A673 (cell line): ENCODE results near the gene MYRF. TPM values are rescaled to one million over a fixed set of nuclear protein-coding genes. Genes with fewer than 3 reads are reported as not detected.

Experiments
- BruUV-seq: library from RNA; stranded (reverse); fragments of 400-500 nt; replicated peaks from 2 replicates; lab custom pipeline; 2021; lab: Mats Ljungman, UMichigan
- CTCF ChIA-PET: fragments of 300-600 bp; sonication (Branson Sonifier 250); formaldehyde crosslinking; loops from one replicate; lab custom pipeline; 2022; ENCODE audit warnings: antibody characterized with exemption; lab: Charles Lee
- POLR2A ChIA-PET: fragments of 300-600 bp; sonication (Branson Sonifier 250); formaldehyde crosslinking; loops from one replicate; lab custom pipeline; 2022; ENCODE audit warnings: antibody characterized with exemption; ENCODE audit not compliant: low non-redundant PET; lab: Charles Lee
- DNase-seq: peaks from one replicate; pipeline ENCODE4 v3.0.0-alpha.2; 2015; ENCODE audit warnings: low spot score
- H3K27ac ChIP-seq: fragments of 200-600 bp; sonication (generic); 2 replicates; pipeline ENCODE4 v1.5.1; 2016; ENCODE audit warnings: mixed run types, low read depth, mild to moderate bottlenecking, mixed read lengths, antibody characterized with exemption, low read length; ENCODE audit not compliant: poor library complexity, severe bottlenecking
- H3K27me3 ChIP-seq: fragments of 200-600 bp; sonication (generic); replicated peaks from 2 replicates; pipeline ENCODE4 v1.6.1; 2017; ENCODE audit warnings: mixed run types, low read depth, mild to moderate bottlenecking, mixed read lengths, antibody characterized with exemption, low read length; ENCODE audit not compliant: insufficient read depth, poor library complexity
- H3K36me3 ChIP-seq: fragments of 200-600 bp; sonication (generic); 2 replicates; pipeline ENCODE4 v1.6.1; 2016; ENCODE audit warnings: mixed run types, mild to moderate bottlenecking, mixed read lengths, antibody characterized with exemption, low read length; ENCODE audit not compliant: insufficient read depth, poor library complexity, severe bottlenecking
- H3K4me1 ChIP-seq: fragments of 200-600 bp; sonication (generic); 2 replicates; pipeline ENCODE4 v1.6.1; 2017; ENCODE audit warnings: mixed run types, mild to moderate bottlenecking, mixed read lengths, antibody characterized with exemption, low read length; ENCODE audit not compliant: insufficient read depth, poor library complexity, severe bottlenecking
- H3K4me3 ChIP-seq: fragments of 200-600 bp; sonication (generic); 2 replicates; pipeline ENCODE4 v1.5.1; 2016; ENCODE audit warnings: low read depth, mixed run types, mild to moderate bottlenecking, mixed read lengths, low read length; ENCODE audit not compliant: poor library complexity, severe bottlenecking
- H3K9me3 ChIP-seq: fragments of 200-600 bp; sonication (generic); 2 replicates; pipeline ENCODE4 v1.6.1; 2016; ENCODE audit warnings: mixed run types, low read depth, mild to moderate bottlenecking, mixed read lengths, antibody characterized with exemption, low read length; ENCODE audit not compliant: poor library complexity, severe bottlenecking
- CTCF ChIP-seq: fragments of 300-800, 200-600 bp; sonication (generic); conservative IDR thresholded peaks from 2 replicates; pipeline ENCODE4 v1.5.1; 2017; ENCODE audit warnings: low read depth, mild to moderate bottlenecking, antibody characterized with exemption, low read length, moderate library complexity, mixed read lengths
- EZH2 ChIP-seq: fragments of 200-600 bp; sonication (generic); IDR thresholded peaks from 2 replicates; pipeline ENCODE4 v1.6.1; 2017; ENCODE audit warnings: borderline replicate concordance, low read depth, mild to moderate bottlenecking, mixed read lengths, antibody characterized with exemption, low read length; ENCODE audit not compliant: poor library complexity, severe bottlenecking
- intact Hi-C: fragments of 100-400 bp; cut with micrococcal nuclease; formaldehyde crosslinking; loops from one replicate; pipeline ENCODE4 v1.10.0; 2022; ENCODE audit not compliant: unreplicated experiment
- total RNA-seq: library from RNA; stranded (reverse); gene quantifications from 2 replicates; pipeline ENCODE4 v1.2.3, GENCODE V29; 2021

MYRF gene
- total RNA-seq, 1 experiment from 2014 or later, result 11.2 TPM

GRCh38 chr11:61751384-61751783 is 1.1 kb upstream of the MYRF start:
- H3K4me1 ChIP-seq, result peaks cover 11% of the 10 kb centered on the region
- no TSS peak for BruUV-seq
- H3K4me3 ChIP-seq, result no peak overlapping the region
- H3K9me3 ChIP-seq, result no peaks in the 10 kb centered on the region
- no peak for DNase-seq
- H3K27ac ChIP-seq, result no peak overlapping the region
- no peaks in the 10 kb centered on the region for H3K36me3 ChIP-seq
- ChIA-PET POLR2A (no interaction called here), CTCF (interaction anchor here (1.2 kb wide), 1 partner anchor 18 kb away, joined by 4 read pairs; no protein-coding TSS in a partner anchor)
- H3K27me3 ChIP-seq, result no peaks in the 10 kb centered on the region
- intact Hi-C loops, result no loop called here
- no peak for TF ChIP-seq CTCF
- TF ChIP-seq EZH2, result no peak

- Histone ChIP-seq H3K4me1 (peaks cover 26% of the 10 kb centered on the region), H3K4me3 (peak overlapping the region; percentile 50), H3K27ac (no peak overlapping the region), H3K9me3 (no peaks in the 10 kb centered on the region), H3K36me3 (no peaks in the 10 kb centered on the region), H3K27me3 (no peaks in the 10 kb centered on the region)
- intact Hi-C loops, result no loop called here
- no TSS peak for BruUV-seq
- POLR2A ChIA-PET, result no interaction called here
- peak; percentile 39 for DNase-seq
- TF ChIP-seq EZH2 (no peak), CTCF (0 out of 2 replicates have a peak, but pooled peaks have one; percentile 12)
- CTCF ChIA-PET, result interaction anchor here (0.7 to 1.6 kb wide), 4 partner anchors 34 to 475 kb away, joined by 3 to 10 read pairs (median 4); no protein-coding TSS in a partner anchor
Observed at GRCh38 chr11:61752925-61753521, 587 bp downstream of the MYRF start.

GRCh38 chr11:61753672-61754071 is 1.2 kb downstream of the MYRF start:
- BruUV-seq, result no TSS peak
- intact Hi-C loops, result no loop called here
- POLR2A ChIA-PET, result no interaction called here
- H3K27me3 ChIP-seq, result no peaks in the 10 kb centered on the region
- H3K4me1 ChIP-seq, result peaks cover 26% of the 10 kb centered on the region
- no peaks in the 10 kb centered on the region for H3K9me3 ChIP-seq
- no peak overlapping the region for H3K27ac ChIP-seq
- DNase-seq, result no peak
- CTCF ChIA-PET, result interaction anchor here (0.7 to 1.6 kb wide), 4 partner anchors 33 to 476 kb away, joined by 3 to 10 read pairs (median 4); no protein-coding TSS in a partner anchor
- H3K36me3 ChIP-seq, result no peaks in the 10 kb centered on the region
- H3K4me3 ChIP-seq, result no peak overlapping the region
- no peak for TF ChIP-seq EZH2
- TF ChIP-seq CTCF, result no peak
